ENCODE data around the gene INPP5D.
"Not testable (repeated sequence)": the region's sequence is repeated elsewhere in the genome, so short reads cannot be mapped to it uniquely, and the experiment has no call there.

DNA sequence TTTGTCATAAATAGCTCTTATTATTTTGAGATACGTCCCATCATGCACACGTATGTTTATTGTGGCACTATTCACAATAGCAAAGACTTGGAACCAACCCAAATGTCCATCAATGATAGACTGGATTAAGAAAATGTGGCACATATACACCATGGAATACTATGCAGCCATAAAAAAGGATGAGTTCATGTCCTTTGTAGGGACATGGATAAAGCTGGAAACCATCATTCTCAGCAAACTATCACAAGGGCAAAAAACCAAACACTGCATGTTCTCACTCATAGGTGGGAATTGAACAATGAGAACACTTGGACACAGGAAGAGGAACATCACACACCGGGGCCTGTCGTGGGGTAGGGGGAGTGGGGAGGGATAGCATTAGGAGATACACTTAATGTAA, 40.5 kb upstream of the INPP5D start:
- TF ChIP-seq, protein P1, sequence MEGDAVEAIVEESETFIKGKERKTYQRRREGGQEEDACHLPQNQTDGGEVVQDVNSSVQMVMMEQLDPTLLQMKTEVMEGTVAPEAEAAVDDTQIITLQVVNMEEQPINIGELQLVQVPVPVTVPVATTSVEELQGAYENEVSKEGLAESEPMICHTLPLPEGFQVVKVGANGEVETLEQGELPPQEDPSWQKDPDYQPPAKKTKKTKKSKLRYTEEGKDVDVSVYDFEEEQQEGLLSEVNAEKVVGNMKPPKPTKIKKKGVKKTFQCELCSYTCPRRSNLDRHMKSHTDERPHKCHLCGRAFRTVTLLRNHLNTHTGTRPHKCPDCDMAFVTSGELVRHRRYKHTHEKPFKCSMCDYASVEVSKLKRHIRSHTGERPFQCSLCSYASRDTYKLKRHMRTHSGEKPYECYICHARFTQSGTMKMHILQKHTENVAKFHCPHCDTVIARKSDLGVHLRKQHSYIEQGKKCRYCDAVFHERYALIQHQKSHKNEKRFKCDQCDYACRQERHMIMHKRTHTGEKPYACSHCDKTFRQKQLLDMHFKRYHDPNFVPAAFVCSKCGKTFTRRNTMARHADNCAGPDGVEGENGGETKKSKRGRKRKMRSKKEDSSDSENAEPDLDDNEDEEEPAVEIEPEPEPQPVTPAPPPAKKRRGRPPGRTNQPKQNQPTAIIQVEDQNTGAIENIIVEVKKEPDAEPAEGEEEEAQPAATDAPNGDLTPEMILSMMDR (IDR thresholded peaks at IDR 0.05; ENCODE audit: low read length), result not testable (repeated sequence)
- TF ChIP-seq EZH2 (IDR thresholded peaks at IDR 0.05; ENCODE audit: borderline replicate concordance, low read length), result not testable (repeated sequence)

All from OCI-LY1 (cell line).